ENCODE measurements around the gene NUB1.
A peak's percentile ranks its signal among the peaks of the same experiment; 100 is the strongest.

Gene NUB1

DNA sequence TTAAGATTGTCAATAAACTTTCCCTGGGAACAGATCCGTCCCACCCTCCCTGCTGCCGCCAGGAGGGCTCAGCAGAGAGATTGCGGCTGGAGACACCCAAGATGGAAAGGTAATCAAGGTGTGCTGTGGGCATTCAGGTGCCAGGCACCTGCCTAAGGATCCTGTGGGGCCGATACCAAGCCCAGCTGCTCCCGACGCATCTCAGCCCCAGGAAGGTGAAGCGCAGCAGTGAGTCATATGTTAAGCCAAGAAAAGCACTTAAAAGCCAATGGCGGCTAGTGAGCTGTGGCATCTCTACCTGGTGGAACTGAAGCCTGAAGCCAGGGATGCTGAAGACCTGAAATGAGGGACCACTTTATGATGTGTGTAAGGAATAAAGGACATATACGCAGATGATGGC, 62.2 kb downstream of the NUB1 start:
- DNase-seq (ENCODE audit: low read depth in 3 of 3, low spot score in 1 of 3) = no peak

GRCh38 chr7:151404216-151405011, 62.8 kb downstream of the NUB1 start:
- DNase-seq (ENCODE audit: low read depth in 3 of 3, low spot score in 1 of 3) = no peak

DNA sequence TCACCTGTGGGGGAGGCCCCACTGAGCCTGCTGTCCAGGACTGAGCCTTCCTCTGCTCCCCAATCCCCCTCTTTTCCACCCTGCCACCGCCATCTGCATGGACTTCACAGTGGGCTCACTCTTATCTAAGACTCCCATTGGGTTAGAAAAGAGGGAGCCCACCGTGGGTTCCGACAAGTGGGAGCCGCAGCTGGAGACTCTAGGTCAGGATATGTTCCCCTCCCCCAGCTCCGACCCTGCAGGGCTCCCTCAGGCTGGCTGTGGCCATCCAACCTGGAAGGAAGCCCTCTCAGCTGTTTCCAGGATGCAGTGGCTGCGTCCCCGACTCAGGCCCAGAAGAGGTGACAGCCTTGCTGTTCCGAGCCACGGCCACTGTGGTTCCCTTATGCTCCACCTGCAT, 63.4 kb downstream of the NUB1 start:
- no peak for DNase-seq (ENCODE audit: low read depth in 3 of 3, low spot score in 1 of 3)

DNA sequence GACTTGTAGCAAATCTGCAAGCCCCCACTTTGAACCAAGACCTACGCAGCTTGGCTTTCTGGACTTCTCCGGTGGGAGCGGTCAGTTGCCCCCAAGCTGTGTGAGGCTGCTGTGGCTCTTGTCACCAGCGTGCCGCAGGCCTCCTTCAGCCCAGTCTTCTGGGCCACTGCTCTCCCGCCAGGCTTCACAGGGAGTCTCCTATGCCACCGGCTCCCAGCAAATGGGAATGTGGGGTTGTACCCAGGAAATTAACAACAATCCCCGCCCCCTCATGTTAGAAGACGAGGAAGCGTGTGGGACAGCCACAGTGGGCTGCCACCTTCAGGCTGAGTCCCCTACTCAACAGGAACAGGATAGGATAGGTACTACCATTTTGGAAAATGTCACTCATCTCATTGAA, 64.0 kb downstream of the NUB1 start:
- DNase-seq (ENCODE audit: low read depth in 3 of 3, low spot score in 1 of 3) = no peak

DNA sequence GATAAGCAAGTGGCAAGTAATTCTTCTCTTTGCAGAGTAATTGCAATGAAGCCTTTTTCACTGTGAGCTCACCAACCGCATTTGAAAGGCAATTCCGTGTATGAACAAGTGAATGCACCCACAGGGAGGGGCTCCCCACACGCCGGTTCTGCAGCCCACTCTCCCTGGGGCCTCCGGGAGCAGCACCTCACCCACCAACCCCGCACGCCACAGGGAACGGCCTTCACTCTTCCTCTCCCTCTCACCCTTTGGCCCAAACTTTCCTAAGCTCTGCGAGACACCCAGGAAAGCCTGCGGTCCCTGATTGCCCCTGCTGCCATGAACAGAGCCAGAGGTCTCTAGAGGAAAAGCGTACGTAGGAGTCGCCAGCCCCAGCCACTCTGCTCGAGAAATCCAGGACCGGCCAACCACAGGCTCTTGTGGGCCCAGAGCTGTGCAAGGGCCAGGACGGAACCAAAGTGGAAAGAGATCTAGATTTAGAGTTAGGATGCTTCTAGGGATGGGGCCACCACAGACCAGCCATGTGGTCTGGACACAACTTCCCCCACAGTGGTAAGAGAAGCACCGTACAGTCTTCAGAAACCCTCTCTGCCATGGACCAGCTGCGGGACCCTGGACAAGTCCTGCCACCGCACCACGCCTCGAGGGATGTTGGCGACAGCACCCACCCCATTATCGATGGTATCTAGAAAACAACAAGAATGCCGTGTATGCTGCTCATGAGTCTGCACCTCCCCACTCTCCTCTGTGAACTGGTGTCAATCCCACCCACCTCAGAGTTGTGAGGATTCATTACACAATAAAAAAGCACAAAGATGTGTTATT, 64.7 kb downstream of the NUB1 start:
- no peak for DNase-seq (ENCODE audit: low read depth in 3 of 3, low spot score in 1 of 3)

- DNase-seq (ENCODE audit: low read depth in 3 of 3, low spot score in 1 of 3) = no peak
Measured at GRCh38 chr7:151406886-151407583, 65.4 kb downstream of the NUB1 start.

DNA sequence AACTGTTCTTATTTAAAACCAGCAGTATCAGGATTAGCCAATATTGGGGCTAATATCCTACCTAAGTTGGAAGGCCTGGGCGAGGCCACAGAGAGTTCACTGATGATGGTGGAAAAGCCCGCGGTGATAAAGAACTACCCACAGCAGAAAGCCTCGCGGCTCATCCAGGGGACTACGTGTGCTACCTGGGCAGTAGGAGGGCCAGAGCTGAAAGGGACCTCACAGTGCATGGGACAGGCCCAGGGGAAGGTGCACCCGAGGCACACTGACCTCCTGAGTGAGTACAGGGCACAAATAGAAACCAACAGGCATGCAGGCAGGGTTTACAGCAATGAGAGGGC, 66.9 kb downstream of the NUB1 start:
- DNase-seq (ENCODE audit: low read depth in 3 of 3, low spot score in 1 of 3) = no peak

- DNase-seq (ENCODE audit: low read depth in 3 of 3, low spot score in 1 of 3) = peak in 2 of 3 donors; percentile 13 to 50
Measured at GRCh38 chr7:151408839-151409666, 67.4 kb downstream of the NUB1 start.

DNA sequence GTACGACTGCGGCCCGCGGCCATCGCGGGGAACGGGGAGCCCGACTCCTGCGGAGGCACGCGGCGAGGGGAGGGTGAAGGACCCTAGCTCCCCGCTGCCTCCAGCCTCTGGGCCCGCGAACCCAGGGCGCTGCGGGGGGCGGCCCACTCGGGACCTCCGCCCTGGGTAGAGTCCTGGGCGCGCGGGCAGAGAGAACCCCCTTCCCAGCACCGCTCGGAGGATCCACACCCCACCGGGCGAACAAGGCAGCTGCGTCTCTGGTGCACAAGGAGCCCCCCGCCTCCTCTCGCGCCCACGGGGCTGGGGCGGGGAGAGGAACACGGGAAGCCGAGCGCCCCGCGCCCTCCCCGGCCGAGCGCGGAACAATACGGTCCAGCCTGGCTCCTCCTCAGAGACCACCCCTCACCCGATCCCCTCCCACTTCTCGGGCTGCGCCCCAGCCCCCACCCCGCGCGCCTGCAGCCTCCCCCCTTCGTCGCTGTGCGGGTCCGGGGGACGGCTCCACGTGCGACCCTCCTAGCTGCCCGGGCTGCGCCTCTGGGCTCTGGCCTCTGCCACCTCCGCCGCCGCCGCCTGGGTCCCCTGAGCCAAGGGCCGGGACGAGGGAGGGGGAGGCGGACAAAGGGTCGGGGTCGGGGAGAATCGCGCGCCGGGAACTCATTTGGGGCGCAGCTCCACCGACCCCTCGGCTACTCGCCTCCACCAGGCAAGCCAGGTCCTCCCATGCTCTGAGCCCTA, 68.2 kb downstream of the NUB1 start, which contains the start of gene WDR86:
WDR86 (minus strand) TSS at position 372 of the 738 bp plus-strand sequence. CDS start 449 bp downstream, outside the sequence.
- DNase-seq (ENCODE audit: low read depth in 3 of 3, low spot score in 1 of 3) = no peak

GRCh38 chr7:151410405-151411390, 69.1 kb downstream of the NUB1 start:
- no peak for DNase-seq (ENCODE audit: low read depth in 3 of 3, low spot score in 1 of 3)

- no peak for DNase-seq (ENCODE audit: low read depth in 3 of 3, low spot score in 1 of 3)
Measured at GRCh38 chr7:151411551-151411950, 69.9 kb downstream of the NUB1 start.

DNA sequence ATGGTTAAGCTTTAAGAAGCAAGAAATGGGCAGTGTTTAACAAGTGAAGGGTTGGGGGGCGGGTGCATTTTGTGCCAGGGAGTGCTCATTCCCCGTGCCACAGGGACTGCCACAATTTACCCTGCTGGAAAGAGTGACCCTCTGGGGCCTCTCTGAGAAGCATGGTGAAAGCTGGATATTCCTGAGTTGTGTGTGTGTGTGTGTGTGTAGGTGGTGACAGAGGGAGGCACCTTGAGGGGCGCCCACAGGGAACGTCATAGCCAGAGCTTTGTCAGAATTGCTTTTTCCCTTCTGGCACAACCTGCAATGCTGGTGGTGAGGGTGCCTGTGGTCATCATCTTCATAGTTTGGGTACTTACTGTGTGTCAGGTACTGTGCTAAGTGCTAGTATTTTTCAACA, 70.7 kb downstream of the NUB1 start:
- DNase-seq (ENCODE audit: low read depth in 3 of 3, low spot score in 1 of 3) = no peak

- no peak for DNase-seq (ENCODE audit: low read depth in 3 of 3, low spot score in 1 of 3)
Measured at GRCh38 chr7:151413241-151413640, 71.6 kb downstream of the NUB1 start.

GRCh38 chr7:151415375-151416105, 73.9 kb downstream of the NUB1 start:
- DNase-seq (ENCODE audit: low read depth in 3 of 3, low spot score in 1 of 3) = no peak

- no peak for DNase-seq (ENCODE audit: low read depth in 3 of 3, low spot score in 1 of 3)
Measured at GRCh38 chr7:151416112-151416940, 74.7 kb downstream of the NUB1 start.

- no peak for DNase-seq (ENCODE audit: low read depth in 3 of 3, low spot score in 1 of 3)
Measured at GRCh38 chr7:151416941-151417315, 75.3 kb downstream of the NUB1 start.

- DNase-seq (ENCODE audit: low read depth in 3 of 3, low spot score in 1 of 3) = no peak
Measured at GRCh38 chr7:151420144-151420543, 78.5 kb downstream of the NUB1 start.

DNA sequence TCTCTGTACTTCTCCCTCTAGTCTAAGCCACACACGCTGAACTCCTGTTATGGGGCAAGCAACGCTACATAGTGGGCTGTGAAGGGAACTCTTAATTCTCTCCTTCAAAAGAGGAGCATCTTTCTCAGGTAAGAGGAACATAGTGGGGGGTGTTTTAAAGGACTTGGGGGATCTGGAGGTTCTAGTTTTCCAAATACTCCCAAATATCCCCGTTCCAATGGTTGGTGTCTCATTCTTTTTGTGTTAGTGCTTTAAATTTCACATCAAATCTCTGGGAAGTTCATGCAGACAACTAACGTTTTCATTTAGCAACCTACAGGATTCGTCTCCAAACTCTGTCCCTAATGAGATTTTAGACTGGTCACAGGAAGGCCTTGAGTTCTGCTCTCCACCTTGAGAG, 80.6 kb downstream of the NUB1 start:
- no peak for DNase-seq (ENCODE audit: low read depth in 3 of 3, low spot score in 1 of 3)

Data from stimulated activated CD4-positive, alpha-beta T cell treated with anti-CD3 and anti-CD28 coated beads, TNF-alpha, amount 100 ng/mL, for 1 hour (primary cell).